Measurements from ENCODE around the gene TRANK1. TPM values are rescaled to one million over a fixed set of nuclear protein-coding genes. Genes with fewer than 3 reads are reported as not detected.

TRANK1 gene
- total RNA-seq, 2 donors from 2014 or later = 9.0 to 20.1 TPM

DNA sequence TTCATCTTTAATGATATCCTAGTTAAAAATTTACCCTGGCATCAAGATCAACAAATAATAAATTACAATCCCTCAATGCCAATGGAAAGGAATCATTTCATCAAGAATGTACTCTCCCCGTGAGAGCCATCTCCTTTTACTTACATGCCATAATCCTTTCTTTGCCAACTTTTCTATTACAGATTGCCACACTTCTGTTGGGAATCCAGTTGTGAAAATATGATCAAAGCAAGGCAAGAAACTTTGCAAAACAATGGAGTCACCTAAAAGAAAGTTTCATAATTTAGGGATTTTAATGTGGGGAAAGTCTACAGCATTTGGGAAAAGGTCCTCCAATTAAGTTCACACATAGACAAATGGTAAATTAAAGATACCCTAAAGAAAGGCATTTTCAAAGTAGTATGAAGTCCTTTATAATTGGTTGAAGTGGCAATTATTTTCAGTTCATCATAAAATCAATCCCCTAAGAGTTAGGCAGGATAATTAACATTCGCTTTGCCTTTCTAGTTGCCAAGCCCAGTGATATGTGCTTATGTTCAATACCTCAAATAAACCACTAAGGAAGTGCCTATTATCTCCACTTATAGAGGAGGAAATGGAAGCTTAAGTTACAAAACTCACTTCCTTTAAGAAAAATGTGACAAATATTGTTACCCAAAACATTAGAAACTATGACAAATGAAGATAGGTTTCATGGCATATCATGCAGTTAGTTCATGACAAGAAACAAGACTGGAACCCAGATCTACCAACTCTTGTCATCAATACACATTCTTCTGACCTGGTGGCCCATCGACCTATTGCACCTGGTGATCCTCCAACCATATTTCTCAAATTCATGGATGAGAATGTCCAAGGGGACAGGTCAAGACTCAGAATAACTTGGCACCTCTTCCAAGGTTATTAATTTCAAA is 49.1 kb downstream of the TRANK1 start:
- H3K9me3 ChIP-seq (ENCODE audit: control insufficient read depth, low read length) = no peaks in the 10 kb centered on the region
- no peaks in the 10 kb centered on the region for H3K36me3 ChIP-seq (ENCODE audit: control insufficient read depth, insufficient read depth, low read length)
- Mint-ChIP-seq H3K4me3 (no peak overlapping the region), H3K36me3 (ENCODE audit: low read depth) (no peaks in the 10 kb centered on the region), H3K4me1 (peaks cover 15% of the 10 kb centered on the region), H3K27ac (no peak overlapping the region), H3K9me3 (no peaks in the 10 kb centered on the region), H3K27me3 (ENCODE audit: insufficient read depth) (no peaks in the 10 kb centered on the region)
- H3K27me3 ChIP-seq (ENCODE audit: control insufficient read depth, insufficient read depth, low read length, poor library complexity, severe bottlenecking) = no peaks in the 10 kb centered on the region
- TF ChIP-seq, protein P1, sequence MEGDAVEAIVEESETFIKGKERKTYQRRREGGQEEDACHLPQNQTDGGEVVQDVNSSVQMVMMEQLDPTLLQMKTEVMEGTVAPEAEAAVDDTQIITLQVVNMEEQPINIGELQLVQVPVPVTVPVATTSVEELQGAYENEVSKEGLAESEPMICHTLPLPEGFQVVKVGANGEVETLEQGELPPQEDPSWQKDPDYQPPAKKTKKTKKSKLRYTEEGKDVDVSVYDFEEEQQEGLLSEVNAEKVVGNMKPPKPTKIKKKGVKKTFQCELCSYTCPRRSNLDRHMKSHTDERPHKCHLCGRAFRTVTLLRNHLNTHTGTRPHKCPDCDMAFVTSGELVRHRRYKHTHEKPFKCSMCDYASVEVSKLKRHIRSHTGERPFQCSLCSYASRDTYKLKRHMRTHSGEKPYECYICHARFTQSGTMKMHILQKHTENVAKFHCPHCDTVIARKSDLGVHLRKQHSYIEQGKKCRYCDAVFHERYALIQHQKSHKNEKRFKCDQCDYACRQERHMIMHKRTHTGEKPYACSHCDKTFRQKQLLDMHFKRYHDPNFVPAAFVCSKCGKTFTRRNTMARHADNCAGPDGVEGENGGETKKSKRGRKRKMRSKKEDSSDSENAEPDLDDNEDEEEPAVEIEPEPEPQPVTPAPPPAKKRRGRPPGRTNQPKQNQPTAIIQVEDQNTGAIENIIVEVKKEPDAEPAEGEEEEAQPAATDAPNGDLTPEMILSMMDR (conservative IDR thresholded peaks at IDR 0.05) = no peak
- no peaks in the 10 kb centered on the region for H3K4me1 ChIP-seq (ENCODE audit: control insufficient read depth, insufficient read depth, low read length)
- H3K9ac ChIP-seq (ENCODE audit: extremely low read depth, low read length, poor library complexity, severe bottlenecking) = no peak overlapping the region
- WGBS, 2 experiments (ENCODE audit: insufficient coverage in 1 of 2, insufficient read length in 1 of 2) = 87 to 100% methylated on average over 1 to 3 of the region's 3 CpGs
- no peak overlapping the region for H3K27ac ChIP-seq (ENCODE audit: low read depth, low read length)
- no peak for DNase-seq
- no peak overlapping the region for H3K4me3 ChIP-seq (ENCODE audit: low read length)

DNA sequence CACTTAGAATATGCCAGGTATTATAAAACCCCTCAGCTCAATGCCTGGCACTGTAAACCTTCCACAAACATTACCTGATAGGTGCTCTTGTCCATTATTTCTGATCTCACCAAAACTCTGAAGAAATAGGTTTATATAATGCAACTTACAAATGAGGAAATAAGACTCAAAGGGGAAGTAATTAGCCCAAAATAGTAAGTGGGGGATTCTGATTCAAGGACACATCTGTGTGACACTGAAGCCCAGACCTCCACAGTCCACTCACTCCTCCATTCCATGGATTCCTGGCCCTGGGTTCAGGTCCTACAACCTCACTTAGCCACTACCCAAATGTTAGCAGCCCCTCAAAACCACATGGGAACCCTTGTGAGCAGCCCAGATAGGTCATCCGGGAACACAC is 49.9 kb downstream of the TRANK1 start:
- Mint-ChIP-seq H3K4me3 (no peak overlapping the region), H3K27ac (no peak overlapping the region), H3K36me3 (ENCODE audit: low read depth) (no peaks in the 10 kb centered on the region), H3K27me3 (ENCODE audit: insufficient read depth) (no peaks in the 10 kb centered on the region), H3K4me1 (peaks cover 15% of the 10 kb centered on the region), H3K9me3 (no peaks in the 10 kb centered on the region)
- Histone ChIP-seq H3K27me3 (ENCODE audit: control insufficient read depth, insufficient read depth, low read length, poor library complexity, severe bottlenecking) (no peaks in the 10 kb centered on the region), H3K9ac (ENCODE audit: extremely low read depth, low read length, poor library complexity, severe bottlenecking) (no peak overlapping the region), H3K27ac (ENCODE audit: low read depth, low read length) (no peak overlapping the region), H3K36me3 (ENCODE audit: control insufficient read depth, insufficient read depth, low read length) (no peaks in the 10 kb centered on the region), H3K9me3 (ENCODE audit: control insufficient read depth, low read length) (no peaks in the 10 kb centered on the region), H3K4me3 (ENCODE audit: low read length) (no peak overlapping the region), H3K4me1 (ENCODE audit: control insufficient read depth, insufficient read depth, low read length) (no peaks in the 10 kb centered on the region)
- TF ChIP-seq, protein P1 (conservative IDR thresholded peaks at IDR 0.05) = no peak
- 93% methylated on average over 1 of the region's 1 CpG; no CpG with 5 or more reads in 1 of the 2 experiments for WGBS, 2 experiments (ENCODE audit: insufficient coverage in 1 of 2, insufficient read length in 1 of 2)
- no peak for DNase-seq

DNA sequence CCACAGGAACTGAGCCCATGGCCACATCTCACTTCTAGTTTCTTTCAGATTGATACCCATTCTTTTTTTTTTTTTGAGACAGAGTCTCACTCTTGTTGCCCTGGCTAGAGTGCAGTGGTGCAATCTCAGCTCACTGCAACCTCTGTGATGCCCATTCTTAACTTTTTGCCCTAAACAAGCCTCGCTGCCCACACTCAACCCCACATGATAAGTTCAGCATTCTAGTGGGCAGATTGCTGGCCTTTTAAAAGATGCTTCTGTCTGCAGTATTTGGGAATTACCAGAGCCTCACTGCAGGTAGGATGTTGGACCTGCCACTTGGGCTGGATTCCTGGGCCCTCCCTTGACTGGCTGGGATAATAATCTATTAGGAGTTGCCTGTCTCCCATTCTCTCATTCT is 51.0 kb downstream of the TRANK1 start:
- H3K9me3 ChIP-seq (ENCODE audit: control insufficient read depth, low read length) = no peaks in the 10 kb centered on the region
- H3K27ac ChIP-seq (ENCODE audit: low read depth, low read length) = no peak overlapping the region
- Mint-ChIP-seq H3K27me3 (ENCODE audit: insufficient read depth) (no peaks in the 10 kb centered on the region), H3K4me3 (no peak overlapping the region), H3K27ac (peak overlapping the region; percentile 83), H3K4me1 (peaks cover 15% of the 10 kb centered on the region), H3K36me3 (ENCODE audit: low read depth) (no peaks in the 10 kb centered on the region), H3K9me3 (no peaks in the 10 kb centered on the region)
- H3K4me3 ChIP-seq (ENCODE audit: low read length) = no peak overlapping the region
- TF ChIP-seq, protein P1 (conservative IDR thresholded peaks at IDR 0.05) = no peak
- no peaks in the 10 kb centered on the region for H3K4me1 ChIP-seq (ENCODE audit: control insufficient read depth, insufficient read depth, low read length)
- no peaks in the 10 kb centered on the region for H3K27me3 ChIP-seq (ENCODE audit: control insufficient read depth, insufficient read depth, low read length, poor library complexity, severe bottlenecking)
- H3K36me3 ChIP-seq (ENCODE audit: control insufficient read depth, insufficient read depth, low read length) = no peaks in the 10 kb centered on the region
- no peak for DNase-seq
- 88 to 96% methylated on average over 1 of the region's 1 CpG for WGBS, 2 experiments (ENCODE audit: insufficient coverage in 1 of 2, insufficient read length in 1 of 2)
- H3K9ac ChIP-seq (ENCODE audit: extremely low read depth, low read length, poor library complexity, severe bottlenecking) = no peak overlapping the region
